Stimulated activated CD4-positive, alpha-beta T cell treated with anti-CD3 and anti-CD28 coated beads, Interleukin-15, amount 100 ng/mL, for 24 hours (primary cell): ENCODE data around the gene SF3B5.
A peak's percentile ranks its signal among the peaks of the same experiment; 100 is the strongest.
"Not testable (repeated sequence)": the region's sequence is repeated elsewhere in the genome, so short reads cannot be mapped to it uniquely, and the experiment has no call there.

Source experiments
- DNase-seq: peaks from one replicate; pipeline ENCODE4 v3.0.0-alpha.2; 2020

The SF3B5 gene

GRCh38 chr6:144062786-144063185 is 32.6 kb downstream of the SF3B5 start:
- DNase-seq = no peak

- DNase-seq = no peak
Observed at GRCh38 chr6:144059139-144059538, 36.2 kb downstream of the SF3B5 start.

GRCh38 chr6:144055121-144055931 is 40.0 kb downstream of the SF3B5 start:
- DNase-seq = peak; percentile 60

GRCh38 chr6:144053601-144054000 is 41.8 kb downstream of the SF3B5 start:
- no peak for DNase-seq

GRCh38 chr6:144052488-144052887 is 42.9 kb downstream of the SF3B5 start:
- no peak for DNase-seq

- no peak for DNase-seq
Observed at GRCh38 chr6:144049386-144049785, 46.0 kb downstream of the SF3B5 start.

- no peak for DNase-seq
Observed at GRCh38 chr6:144047688-144048087, 47.7 kb downstream of the SF3B5 start.

- not testable (repeated sequence) for DNase-seq
Observed at GRCh38 chr6:144046672-144047071, 48.7 kb downstream of the SF3B5 start.

GRCh38 chr6:144044989-144045388 is 50.4 kb downstream of the SF3B5 start:
- DNase-seq = not testable (repeated sequence)
